Omental fat pad (tissue), 4 donors: ENCODE results near the gene C3orf62. TPM values are rescaled to one million over a fixed set of nuclear protein-coding genes. Genes with fewer than 3 reads are reported as not detected.

Experiments
- ATAC-seq: fragments of 150-250 bp; one replicate; pipeline ENCODE4 v1.9.1; 2016; ENCODE audit warnings: mild to moderate bottlenecking, moderate library complexity; ENCODE audit not compliant: low FRiP score
- DNase-seq: peaks from one replicate; pipeline ENCODE4 v3.0.0-alpha.2; 2019; ENCODE audit warnings: low spot score
- total RNA-seq, 4 donors: library from RNA; depleted of rRNA; stranded (reverse); fragments of >200 nt; gene quantifications; one replicate each; pipeline ENCODE4 v1.1.0, GENCODE V29; 2016
- TF ChIP-seq, protein P1 (sequence below), 3 donors: fragments of 450-650 bp; IDR thresholded peaks; one replicate each; pipeline ENCODE4 v1.5.1; 2016 to 2017; ENCODE audit warnings: antibody characterized with exemption in 3 of 3, mild to moderate bottlenecking in 3 of 3, moderate library complexity in 2 of 3

The C3orf62 gene
- total RNA-seq, 4 donors from 2014 or later, result 3.5 to 13.7 (median 5.6) TPM

DNA sequence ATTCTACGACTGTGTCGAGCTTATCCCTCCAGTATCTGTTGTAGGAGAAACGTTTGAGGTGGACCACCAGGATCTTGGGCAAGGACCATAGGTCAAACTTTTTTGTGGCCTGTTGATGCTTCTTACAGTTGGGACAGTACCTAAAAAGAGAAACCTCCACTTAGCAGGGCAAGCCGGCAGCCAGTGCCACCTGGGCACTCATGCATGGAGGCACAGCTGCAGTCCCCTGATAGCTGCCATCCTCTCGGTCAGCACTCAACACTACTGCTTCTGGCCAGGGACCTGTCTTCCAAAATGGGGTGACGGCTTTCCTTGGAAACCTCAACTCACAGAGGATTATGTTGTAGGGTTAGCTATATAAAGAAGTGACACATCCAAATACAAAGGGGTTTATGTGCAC lies 7.0 kb upstream of the C3orf62 start:
- TF ChIP-seq, protein P1, sequence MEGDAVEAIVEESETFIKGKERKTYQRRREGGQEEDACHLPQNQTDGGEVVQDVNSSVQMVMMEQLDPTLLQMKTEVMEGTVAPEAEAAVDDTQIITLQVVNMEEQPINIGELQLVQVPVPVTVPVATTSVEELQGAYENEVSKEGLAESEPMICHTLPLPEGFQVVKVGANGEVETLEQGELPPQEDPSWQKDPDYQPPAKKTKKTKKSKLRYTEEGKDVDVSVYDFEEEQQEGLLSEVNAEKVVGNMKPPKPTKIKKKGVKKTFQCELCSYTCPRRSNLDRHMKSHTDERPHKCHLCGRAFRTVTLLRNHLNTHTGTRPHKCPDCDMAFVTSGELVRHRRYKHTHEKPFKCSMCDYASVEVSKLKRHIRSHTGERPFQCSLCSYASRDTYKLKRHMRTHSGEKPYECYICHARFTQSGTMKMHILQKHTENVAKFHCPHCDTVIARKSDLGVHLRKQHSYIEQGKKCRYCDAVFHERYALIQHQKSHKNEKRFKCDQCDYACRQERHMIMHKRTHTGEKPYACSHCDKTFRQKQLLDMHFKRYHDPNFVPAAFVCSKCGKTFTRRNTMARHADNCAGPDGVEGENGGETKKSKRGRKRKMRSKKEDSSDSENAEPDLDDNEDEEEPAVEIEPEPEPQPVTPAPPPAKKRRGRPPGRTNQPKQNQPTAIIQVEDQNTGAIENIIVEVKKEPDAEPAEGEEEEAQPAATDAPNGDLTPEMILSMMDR (IDR thresholded peaks at IDR 0.05), result no peak
- DNase-seq (no peak), ATAC-seq (no peak)

DNA sequence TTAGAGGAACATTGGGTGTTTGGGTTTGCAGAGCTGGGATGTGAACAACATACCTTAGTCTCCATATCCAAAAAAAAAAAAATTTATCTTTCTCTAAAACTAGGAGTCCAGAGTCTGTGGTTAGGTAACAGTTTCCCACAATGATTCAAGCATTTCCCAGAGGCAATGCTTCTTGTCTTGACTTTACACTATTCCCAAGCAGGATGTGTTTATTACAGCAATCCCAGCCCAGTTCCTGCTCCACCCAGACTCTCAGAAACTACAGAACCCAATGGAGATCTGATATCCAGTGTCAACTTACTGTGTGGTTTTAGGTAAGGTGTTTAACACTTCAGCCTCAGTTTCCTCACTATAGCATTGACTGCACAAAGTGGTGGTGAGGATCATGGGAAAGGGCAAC lies 2.3 kb upstream of the C3orf62 start:
- no peak for DNase-seq
- TF ChIP-seq, protein P1 (IDR thresholded peaks at IDR 0.05), result no peak
- no peak for ATAC-seq

DNA sequence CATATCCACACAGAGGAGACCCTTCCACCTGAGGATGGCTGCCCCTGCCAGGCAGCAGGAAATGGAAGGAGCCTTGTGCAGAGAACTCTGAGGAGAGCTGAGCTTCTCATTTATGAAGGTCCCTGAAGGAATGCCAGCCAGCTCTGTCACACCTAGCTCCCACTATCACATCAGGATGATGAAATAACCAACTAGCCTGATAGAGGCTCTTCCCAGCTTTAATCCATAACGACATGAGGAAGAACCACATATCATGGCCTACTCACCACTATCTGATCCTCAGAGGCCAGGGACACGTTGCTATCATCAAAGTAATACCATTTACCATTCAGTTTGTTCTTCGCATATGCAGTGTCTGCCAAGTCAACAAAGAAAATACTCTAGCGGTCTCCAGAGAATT lies 1.5 kb upstream of the C3orf62 start:
- TF ChIP-seq, protein P1 (IDR thresholded peaks at IDR 0.05), result no peak
- ATAC-seq (no peak), DNase-seq (no peak)

DNA sequence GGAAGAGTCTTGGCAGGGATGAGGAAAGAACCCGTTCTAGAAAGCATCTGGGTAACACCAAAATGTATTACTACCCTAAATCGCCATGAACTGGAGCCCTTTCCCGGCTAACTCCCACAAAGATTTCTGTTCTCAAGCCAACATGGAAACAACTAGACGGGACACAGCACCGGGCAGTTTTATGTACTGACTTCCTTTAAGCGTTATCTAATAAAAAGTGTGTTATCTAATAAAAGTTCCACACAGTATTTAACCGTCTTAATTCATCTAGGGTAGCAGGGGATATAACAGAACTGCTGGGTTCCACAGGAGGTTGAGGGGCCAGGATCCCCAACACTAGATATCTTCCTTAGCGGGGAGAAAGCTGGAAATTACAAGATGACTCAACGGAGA lies 347 bp upstream of the C3orf62 start:
- DNase-seq (no peak), ATAC-seq (peak; percentile 14)

DNA sequence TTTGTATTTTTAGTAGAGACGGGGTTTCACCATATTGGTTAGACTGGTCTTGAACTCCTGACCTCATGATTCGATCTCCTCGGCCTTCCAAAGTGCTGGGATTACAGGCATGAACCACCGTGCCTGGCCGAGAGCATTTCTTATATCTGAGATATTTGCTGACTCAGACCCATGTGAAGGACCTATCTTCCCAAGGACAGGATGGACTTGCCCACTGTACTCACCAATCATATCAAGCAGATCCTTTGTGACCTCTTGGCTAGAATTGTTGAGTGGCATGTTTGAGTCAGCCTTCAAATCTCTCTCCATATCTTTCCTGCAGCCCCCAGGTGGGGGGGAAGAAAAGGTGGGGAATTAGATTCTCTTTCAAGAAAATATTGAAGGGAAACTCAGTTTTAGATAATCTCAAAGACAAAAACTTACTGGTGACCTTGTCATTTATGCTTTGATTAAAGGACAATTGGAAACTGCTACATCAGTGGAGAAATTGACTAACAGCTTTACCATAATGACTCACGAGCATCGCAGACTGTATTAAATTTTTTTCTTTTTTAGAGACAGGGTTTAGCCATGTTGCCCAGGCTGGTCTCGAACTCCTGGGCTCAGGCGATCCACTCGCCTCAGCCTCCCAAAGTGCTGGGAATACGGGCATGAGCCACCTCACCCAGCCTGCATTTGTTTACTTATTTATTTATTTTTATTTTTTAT lies 3.1 kb downstream of the C3orf62 start:
- TF ChIP-seq, protein P1 (IDR thresholded peaks at IDR 0.05), result no peak
- no peak for ATAC-seq
- DNase-seq, result no peak

More for the DNA sequence above, 347 bp upstream of the C3orf62 start:
- TF ChIP-seq, protein P1 (IDR thresholded peaks at IDR 0.05), result no peak

DNA sequence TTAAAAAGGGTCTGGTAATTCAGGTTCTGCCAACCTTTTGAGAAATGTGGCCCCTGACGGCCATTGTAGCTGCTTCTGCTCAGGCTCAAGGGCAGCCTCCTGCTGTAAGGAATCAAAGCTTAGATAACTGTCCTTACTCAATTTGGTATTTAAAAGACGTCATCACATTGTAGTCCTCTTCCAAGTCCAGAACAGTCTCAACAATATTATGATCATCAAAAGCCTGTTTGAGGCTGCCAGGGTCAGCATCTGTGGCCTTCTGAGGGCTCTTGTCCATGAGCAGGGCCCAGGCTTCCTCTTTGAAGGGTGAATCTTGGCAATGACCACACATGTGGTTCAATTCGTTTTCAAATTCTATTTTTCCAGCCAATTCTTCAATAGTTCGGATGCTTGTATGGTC lies 6.0 kb downstream of the C3orf62 start:
- TF ChIP-seq, protein P1 (IDR thresholded peaks at IDR 0.05), result no peak
- DNase-seq (no peak), ATAC-seq (no peak)

DNA sequence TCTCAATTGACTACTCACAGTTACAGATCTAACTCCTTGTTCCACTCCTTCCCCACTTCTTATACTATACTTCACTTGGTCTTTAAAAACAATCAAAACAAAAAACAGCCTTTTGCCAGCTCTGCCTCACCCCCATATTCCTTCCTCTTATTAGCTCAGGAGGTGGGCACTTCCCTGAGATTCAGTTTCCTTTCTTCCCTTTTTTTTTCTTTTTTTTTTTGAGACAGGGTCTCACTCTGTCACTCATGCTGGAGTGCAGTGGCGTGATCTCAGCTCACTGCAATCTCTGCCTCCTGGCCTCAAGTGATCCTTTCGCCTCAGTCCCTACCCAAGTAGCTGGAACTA lies 6.9 kb downstream of the C3orf62 start:
- TF ChIP-seq, protein P1 (IDR thresholded peaks at IDR 0.05), result no peak
- no peak for ATAC-seq

More for the DNA sequence above, 6.9 kb downstream of the C3orf62 start:
- no peak for DNase-seq
